Measurements from ENCODE around the gene MDK. TPM values are rescaled to one million over a fixed set of nuclear protein-coding genes. Genes with fewer than 3 reads are reported as not detected.
A peak's percentile ranks its signal among the peaks of the same experiment; 100 is the strongest.

Gene MDK
- polyA plus RNA-seq, 2 of the 4 experiments (the other 2 are of a cell fraction) = 13.6 to 18.4 TPM

- no peak for DNase-seq (ENCODE audit: low read depth in 1 of 2, low spot score in 1 of 2)
- ATAC-seq = no peak
- FAIRE-seq = no peak
- Histone ChIP-seq H3K27ac (no peak overlapping the region), H3K9me3 (no peaks in the 10 kb centered on the region), H3K4me2 (no peak overlapping the region), H3K4me3 (no peak overlapping the region), H3K4me1 (no peaks in the 10 kb centered on the region)
- TF ChIP-seq MAX (IDR thresholded peaks at IDR 0.05) (no peak), PHF8 (IDR thresholded peaks at IDR 0.05; ENCODE audit: borderline replicate concordance, low read depth) (no peak), POLR2A (IDR thresholded peaks at IDR 0.05; ENCODE audit: low read length) (no peak), FOSL2 (IDR thresholded peaks at IDR 0.05) (no peak), FOSL2 (CRISPR knock-in tag; IDR thresholded peaks at IDR 0.05) (0 out of 2 replicates have a peak, but pooled peaks have one; percentile 5), NFE2L2 (conservative IDR thresholded peaks at IDR 0.05; ENCODE audit: low read length) (no peak), HOXB5 (CRISPR knock-in tag; IDR thresholded peaks at IDR 0.05) (no peak)
- POLR2A ChIA-PET = no interaction called here
- 81% methylated on average over 29 of the region's 30 CpGs for WGBS (ENCODE audit: missing lambda C conversion rate)
- CTCF ChIA-PET = interaction anchor here (1.1 to 19.6 kb wide), 4 partner anchors 9 to 23 kb away, joined by 5 to 325 read pairs (median 114); partner anchors contain the start of genes CHRM4 and DGKZ
Measured at GRCh38 chr11:46373787-46374740, 7.4 kb upstream of the MDK start.

- 81% methylated on average over 8 of the region's 15 CpGs for WGBS (ENCODE audit: missing lambda C conversion rate)
Measured at GRCh38 chr11:46374815-46375214, 6.7 kb upstream of the MDK start.

GRCh38 chr11:46375392-46376101, 5.9 kb upstream of the MDK start:
- DNase-seq (ENCODE audit: low read depth in 1 of 2, low spot score in 1 of 2) (no peak), ATAC-seq (no peak), FAIRE-seq (no peak)
- WGBS (ENCODE audit: missing lambda C conversion rate) = 94% methylated on average over 20 of the region's 38 CpGs
- POLR2A ChIA-PET = no interaction called here
- TF ChIP-seq KDM5A (IDR thresholded peaks at IDR 0.05) (no peak), HOXB13 (CRISPR knock-in tag; IDR thresholded peaks at IDR 0.05; ENCODE audit: low read depth) (no peak), HOXA7 (CRISPR knock-in tag; IDR thresholded peaks at IDR 0.05) (no peak), MYC (IDR thresholded peaks at IDR 0.05; ENCODE audit: borderline replicate concordance, low read length) (no peak), ZNF302 (CRISPR knock-in tag; IDR thresholded peaks at IDR 0.05) (no peak), RARB (CRISPR knock-in tag; IDR thresholded peaks at IDR 0.05) (no peak), HDAC2 (IDR thresholded peaks at IDR 0.05) (no peak), ZFP36 (IDR thresholded peaks at IDR 0.05; ENCODE audit: borderline replicate concordance, partially characterized antibody) (no peak), GATA3 (IDR thresholded peaks at IDR 0.05; ENCODE audit: borderline replicate concordance) (no peak), HES2 (IDR thresholded peaks at IDR 0.05) (no peak), E2F6 (IDR thresholded peaks at IDR 0.05; ENCODE audit: borderline replicate concordance, low read depth) (no peak), CHD4 (IDR thresholded peaks at IDR 0.05; ENCODE audit: borderline replicate concordance) (no peak), FOSL2 (IDR thresholded peaks at IDR 0.05) (no peak), FOSL2 (CRISPR knock-in tag; IDR thresholded peaks at IDR 0.05) (no peak)
- Histone ChIP-seq H3K27ac (no peak overlapping the region), H3K4me2 (no peak overlapping the region), H3K4me1 (no peaks in the 10 kb centered on the region; the same call in 2 of the 3 replicates), H3K9me3 (no peaks in the 10 kb centered on the region), H3K4me3 (no peak overlapping the region)
- CTCF ChIA-PET = interaction anchor here (1.1 to 19.6 kb wide), 6 partner anchors 7 to 253 kb away, joined by 3 to 220 read pairs (median 10); partner anchors contain the start of genes CHRM4 and DGKZ

More at GRCh38 chr11:46374815-46375214, 6.7 kb upstream of the MDK start:
- no peak overlapping the region for H3K4me3 ChIP-seq
- POLR2A ChIA-PET = no interaction called here
- H3K9me3 ChIP-seq = no peaks in the 10 kb centered on the region
- no peak overlapping the region for H3K27ac ChIP-seq
- FAIRE-seq (no peak), ATAC-seq (no peak), DNase-seq (ENCODE audit: low read depth in 1 of 2, low spot score in 1 of 2) (no peak)
- TF ChIP-seq ZFP36 (IDR thresholded peaks at IDR 0.05; ENCODE audit: borderline replicate concordance, partially characterized antibody) (no peak), KDM5A (IDR thresholded peaks at IDR 0.05) (no peak), EHMT2 (IDR thresholded peaks at IDR 0.05; ENCODE audit: low read depth) (no peak), ZNF302 (CRISPR knock-in tag; IDR thresholded peaks at IDR 0.05) (no peak), RCOR1 (IDR thresholded peaks at IDR 0.05; ENCODE audit: low read depth, low read length) (no peak), BHLHE40 (IDR thresholded peaks at IDR 0.05; ENCODE audit: low read depth, low read length) (no peak), CEBPB (IDR thresholded peaks at IDR 0.05) (no peak), GATA3 (IDR thresholded peaks at IDR 0.05; ENCODE audit: borderline replicate concordance) (no peak), CHD4 (IDR thresholded peaks at IDR 0.05; ENCODE audit: borderline replicate concordance) (no peak), PBX3 (IDR thresholded peaks at IDR 0.05) (no peak), TP53 (CRISPR knock-in tag; IDR thresholded peaks at IDR 0.05) (no peak), RARB (CRISPR knock-in tag; IDR thresholded peaks at IDR 0.05) (no peak), MAFK (IDR thresholded peaks at IDR 0.05; ENCODE audit: partially characterized antibody) (no peak), SMC3 (IDR thresholded peaks at IDR 0.05) (no peak), ZSCAN20 (CRISPR knock-in tag; IDR thresholded peaks at IDR 0.05) (no peak), ATOH8 (CRISPR knock-in tag; IDR thresholded peaks at IDR 0.05; ENCODE audit: low read depth) (no peak), POLR2AphosphoS2 (conservative IDR thresholded peaks at IDR 0.05; ENCODE audit: low read length) (no peak), NFE2L2 (conservative IDR thresholded peaks at IDR 0.05; ENCODE audit: low read length) (no peak), HOXB13 (CRISPR knock-in tag; IDR thresholded peaks at IDR 0.05; ENCODE audit: low read depth) (no peak), CHD2 (IDR thresholded peaks at IDR 0.05; ENCODE audit: low read length, partially characterized antibody) (no peak)
- no peak overlapping the region for H3K4me2 ChIP-seq
- no peaks in the 10 kb centered on the region for H3K4me1 ChIP-seq
- CTCF ChIA-PET = interaction anchor here (1.3 to 19.6 kb wide), 3 partner anchors 15 to 252 kb away, joined by 3 to 325 read pairs (median 220); partner anchors contain the start of genes CHRM4 and DGKZ

Measured in A549 (cell line).